ENCODE measurements around the gene PFN3.

PFN3 gene

DNA sequence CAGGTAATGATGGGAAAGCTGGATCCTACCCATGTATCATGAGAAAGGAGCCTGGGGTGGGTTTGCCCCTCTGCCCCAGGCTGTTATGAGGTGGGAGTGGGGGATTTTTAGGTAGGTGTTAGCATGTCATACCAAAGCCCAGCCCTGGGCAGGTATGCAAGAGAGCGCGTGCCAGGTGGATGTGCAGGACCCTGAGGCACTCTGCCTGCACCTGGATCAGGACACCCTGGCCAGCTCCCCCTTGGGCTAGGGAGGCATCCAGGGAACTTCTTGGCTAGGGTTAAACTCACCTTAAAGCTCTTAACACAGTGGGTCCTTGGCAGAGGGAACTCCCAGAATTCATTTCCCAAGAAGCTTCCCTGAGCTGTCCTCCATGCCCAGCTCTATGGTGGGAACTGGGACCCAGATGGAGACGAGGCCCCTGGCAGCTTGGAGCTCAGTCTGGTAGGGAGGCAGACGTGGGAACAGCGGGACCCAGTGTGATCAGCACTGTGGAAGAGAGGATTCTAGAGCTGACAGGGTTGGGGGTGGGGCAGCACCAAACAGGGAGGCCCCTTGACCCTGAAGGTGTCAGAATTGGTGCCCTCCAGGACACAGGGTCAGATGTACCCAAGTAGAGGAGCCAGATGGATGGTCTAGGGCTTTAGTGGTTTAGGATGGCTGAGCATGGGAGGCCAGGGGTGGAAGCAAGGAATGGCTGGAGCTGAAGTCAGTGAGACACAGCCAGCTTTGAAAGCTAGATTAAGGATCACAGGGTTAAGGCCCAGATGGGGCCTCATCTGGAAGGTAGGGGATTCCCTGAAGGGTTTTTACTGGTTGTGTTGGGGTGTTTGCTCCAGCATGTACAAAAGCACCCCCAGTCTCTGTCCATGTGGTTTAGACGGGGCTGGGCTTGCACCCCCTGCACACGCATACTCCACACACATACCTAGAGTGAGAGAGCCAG, 43.9 kb upstream of the PFN3 start:
- TF ChIP-seq, protein P1, sequence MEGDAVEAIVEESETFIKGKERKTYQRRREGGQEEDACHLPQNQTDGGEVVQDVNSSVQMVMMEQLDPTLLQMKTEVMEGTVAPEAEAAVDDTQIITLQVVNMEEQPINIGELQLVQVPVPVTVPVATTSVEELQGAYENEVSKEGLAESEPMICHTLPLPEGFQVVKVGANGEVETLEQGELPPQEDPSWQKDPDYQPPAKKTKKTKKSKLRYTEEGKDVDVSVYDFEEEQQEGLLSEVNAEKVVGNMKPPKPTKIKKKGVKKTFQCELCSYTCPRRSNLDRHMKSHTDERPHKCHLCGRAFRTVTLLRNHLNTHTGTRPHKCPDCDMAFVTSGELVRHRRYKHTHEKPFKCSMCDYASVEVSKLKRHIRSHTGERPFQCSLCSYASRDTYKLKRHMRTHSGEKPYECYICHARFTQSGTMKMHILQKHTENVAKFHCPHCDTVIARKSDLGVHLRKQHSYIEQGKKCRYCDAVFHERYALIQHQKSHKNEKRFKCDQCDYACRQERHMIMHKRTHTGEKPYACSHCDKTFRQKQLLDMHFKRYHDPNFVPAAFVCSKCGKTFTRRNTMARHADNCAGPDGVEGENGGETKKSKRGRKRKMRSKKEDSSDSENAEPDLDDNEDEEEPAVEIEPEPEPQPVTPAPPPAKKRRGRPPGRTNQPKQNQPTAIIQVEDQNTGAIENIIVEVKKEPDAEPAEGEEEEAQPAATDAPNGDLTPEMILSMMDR (IDR thresholded peaks at IDR 0.05), result no peak
- Histone ChIP-seq H3K4me3 (ENCODE audit: low read depth, low read length) (no peak overlapping the region), H3K27me3 (ENCODE audit: control insufficient read depth, insufficient read depth, low read length) (no peaks in the 10 kb centered on the region), H3K79me2 (no peaks in the 10 kb centered on the region), H3K9ac (no peak overlapping the region), H3K4me2 (ENCODE audit: low read length) (no peak overlapping the region), H2AFZ (no peak overlapping the region), H3K9me3 (ENCODE audit: control insufficient read depth, low read length) (no peaks in the 10 kb centered on the region), H3K36me3 (ENCODE audit: control insufficient read depth, insufficient read depth, low read length) (no peaks in the 10 kb centered on the region), H3K27ac (no peak overlapping the region), H3K4me1 (peaks cover 8% of the 10 kb centered on the region)

DNA sequence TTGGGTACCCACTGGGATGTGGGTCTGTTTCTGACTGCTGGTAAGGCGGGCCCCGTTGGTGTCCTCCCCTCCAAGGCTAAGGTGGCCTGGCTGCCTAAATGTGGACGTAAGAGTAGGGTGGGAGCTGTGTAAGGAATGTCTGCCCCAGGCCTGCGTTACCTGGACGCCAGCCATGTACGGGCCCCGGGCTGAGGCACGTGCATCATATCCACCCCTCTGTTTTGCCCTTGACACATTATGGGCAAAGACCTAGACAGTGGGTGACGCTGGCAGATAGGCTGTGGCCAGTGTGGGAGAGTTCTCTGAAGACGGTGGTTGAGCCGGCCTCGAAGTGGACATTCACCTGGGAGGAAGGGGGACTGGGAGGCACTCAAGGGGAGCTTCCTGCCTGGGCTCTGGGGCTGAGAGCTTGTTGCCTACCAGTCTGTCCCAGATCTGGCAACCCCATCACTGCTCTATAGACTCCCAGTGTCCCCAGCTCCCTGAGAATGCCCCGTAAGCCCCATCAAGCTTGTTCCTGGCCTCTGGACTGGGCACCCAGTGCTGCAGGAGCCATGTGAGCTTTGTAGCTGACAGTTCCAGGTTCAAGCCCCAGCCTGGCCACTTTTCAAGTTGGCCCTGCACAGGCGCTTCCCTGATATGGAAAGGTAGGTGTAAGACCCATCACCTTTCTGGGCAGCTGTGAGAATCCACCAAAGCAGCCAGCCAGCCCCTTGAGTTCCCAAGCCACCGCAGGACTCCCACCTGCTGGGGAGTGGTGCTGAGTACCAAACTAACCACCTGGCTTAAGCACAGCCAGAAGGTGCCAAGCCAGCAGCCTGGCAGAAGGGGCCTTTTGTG, 42.9 kb upstream of the PFN3 start:
- Histone ChIP-seq H3K4me1 (peaks cover 8% of the 10 kb centered on the region), H3K79me2 (no peaks in the 10 kb centered on the region), H3K27me3 (ENCODE audit: control insufficient read depth, insufficient read depth, low read length) (no peaks in the 10 kb centered on the region), H3K4me2 (ENCODE audit: low read length) (no peak overlapping the region), H3K36me3 (ENCODE audit: control insufficient read depth, insufficient read depth, low read length) (no peaks in the 10 kb centered on the region), H3K9me3 (ENCODE audit: control insufficient read depth, low read length) (no peaks in the 10 kb centered on the region), H2AFZ (no peak overlapping the region), H3K9ac (no peak overlapping the region), H3K4me3 (ENCODE audit: low read depth, low read length) (no peak overlapping the region), H3K27ac (no peak overlapping the region)
- TF ChIP-seq, protein P1 (IDR thresholded peaks at IDR 0.05), result no peak

DNA sequence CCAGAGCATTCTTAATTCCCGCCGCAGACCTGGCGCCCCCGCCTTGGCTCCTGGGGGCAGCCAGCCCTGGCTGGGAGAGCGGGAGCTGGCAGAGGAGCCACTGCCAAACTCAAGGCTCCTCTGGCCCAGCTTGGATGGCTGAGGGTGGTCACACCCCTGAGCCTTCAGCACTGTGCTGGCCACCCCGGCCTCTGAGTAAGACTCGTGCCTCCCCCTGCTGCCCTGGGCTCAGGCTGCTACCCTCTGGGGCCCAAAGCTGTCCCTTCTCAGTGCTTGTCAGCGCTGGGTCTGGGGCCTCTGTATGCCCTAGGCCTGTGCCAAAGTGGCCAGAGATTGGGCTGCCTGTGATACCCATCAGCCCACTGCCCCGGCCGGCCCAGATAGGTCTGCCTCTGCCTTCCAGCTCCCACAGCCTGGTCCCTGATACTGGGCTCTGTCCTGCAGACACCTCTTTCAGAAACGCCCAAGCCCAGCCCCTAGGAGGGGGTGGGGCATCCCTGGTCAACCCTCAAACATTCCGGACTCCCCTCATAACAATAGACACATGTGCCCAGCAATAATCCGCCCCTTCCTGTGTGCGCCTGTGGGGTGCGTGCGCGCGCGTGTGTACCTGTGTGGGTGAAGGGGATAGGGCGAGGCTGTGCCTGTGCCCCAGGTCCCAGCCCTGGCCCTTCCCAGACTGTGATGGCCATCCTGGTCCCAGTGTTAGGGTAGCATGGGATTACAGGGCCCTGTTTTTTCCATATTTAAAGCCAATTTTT, 41.8 kb upstream of the PFN3 start:
- H3K4me1 ChIP-seq, result peaks cover 5% of the 10 kb centered on the region
- no peak overlapping the region for H3K9ac ChIP-seq
- no peaks in the 10 kb centered on the region for H3K9me3 ChIP-seq (ENCODE audit: control insufficient read depth, low read length)
- TF ChIP-seq, protein P1 (IDR thresholded peaks at IDR 0.05), result no peak
- no peak overlapping the region for H3K4me2 ChIP-seq (ENCODE audit: low read length)
- no peak overlapping the region for H3K4me3 ChIP-seq (ENCODE audit: low read depth, low read length)
- H3K36me3 ChIP-seq (ENCODE audit: control insufficient read depth, insufficient read depth, low read length), result no peaks in the 10 kb centered on the region
- no peak overlapping the region for H3K27ac ChIP-seq
- H3K27me3 ChIP-seq (ENCODE audit: control insufficient read depth, insufficient read depth, low read length), result no peaks in the 10 kb centered on the region
- H3K79me2 ChIP-seq, result no peaks in the 10 kb centered on the region
- no peak overlapping the region for H2AFZ ChIP-seq

DNA sequence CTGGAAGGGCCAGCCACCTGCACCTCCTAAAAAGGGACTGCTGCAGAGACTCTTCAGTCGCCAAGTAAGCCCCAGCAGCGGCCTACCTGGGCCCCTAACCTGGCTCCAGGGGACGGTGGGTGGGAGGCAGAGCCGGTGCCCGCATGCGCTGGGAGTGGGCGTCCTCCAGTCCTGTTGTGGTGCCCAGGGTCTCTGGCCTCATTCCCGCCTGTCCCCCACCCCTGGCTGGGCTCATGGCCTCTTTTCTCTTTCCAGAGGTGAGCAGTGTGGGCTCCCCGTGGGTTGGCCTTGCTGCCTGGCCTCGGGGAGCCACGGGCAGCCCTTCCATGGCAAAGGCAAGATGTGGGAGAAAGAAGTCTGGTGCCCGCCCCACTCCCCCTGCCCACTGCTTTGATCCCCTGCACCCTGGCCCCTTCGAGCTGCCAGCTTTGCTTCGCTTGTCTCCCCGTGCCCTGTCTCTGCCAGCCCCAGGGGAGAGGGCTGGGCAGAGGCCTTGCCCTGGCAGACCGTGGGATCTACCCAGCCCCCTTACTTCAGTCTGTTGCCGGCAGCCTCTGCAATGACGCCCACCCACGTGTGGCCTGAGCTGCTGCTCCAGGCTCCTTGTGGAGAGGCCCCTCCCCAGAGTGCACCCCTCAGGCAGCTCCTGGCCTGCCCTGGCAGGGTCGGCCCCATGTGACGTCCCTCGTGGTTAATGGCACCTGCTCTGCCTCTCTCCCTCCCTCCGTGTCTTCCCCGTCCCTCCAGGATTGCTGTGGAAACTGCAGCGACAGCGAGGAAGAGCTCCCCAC, 40.7 kb upstream of the PFN3 start:
- no peak overlapping the region for H3K27ac ChIP-seq
- no peak overlapping the region for H2AFZ ChIP-seq
- H3K36me3 ChIP-seq (ENCODE audit: control insufficient read depth, insufficient read depth, low read length), result no peaks in the 10 kb centered on the region
- no peak overlapping the region for H3K9ac ChIP-seq
- peaks cover 3% of the 10 kb centered on the region for H3K4me1 ChIP-seq
- TF ChIP-seq, protein P1 (IDR thresholded peaks at IDR 0.05), result no peak
- no peaks in the 10 kb centered on the region for H3K27me3 ChIP-seq (ENCODE audit: control insufficient read depth, insufficient read depth, low read length)
- H3K4me2 ChIP-seq (ENCODE audit: low read length), result no peak overlapping the region
- no peaks in the 10 kb centered on the region for H3K9me3 ChIP-seq (ENCODE audit: control insufficient read depth, low read length)
- no peak overlapping the region for H3K4me3 ChIP-seq (ENCODE audit: low read depth, low read length)
- no peaks in the 10 kb centered on the region for H3K79me2 ChIP-seq

All from parathyroid adenoma (tissue), 2 donors.